Activated naive CD8-positive, alpha-beta T cell treated with anti-CD3 and anti-CD28 coated beads for 36 hours (primary cell): ENCODE results near the gene SERTAD4. TPM values are rescaled to one million over a fixed set of nuclear protein-coding genes. Genes with fewer than 3 reads are reported as not detected.

ENCODE experiments used
- total RNA-seq, 2 experiments: library from RNA; stranded (reverse); gene quantifications; one replicate each; pipeline ENCODE4 v1.2.3, GENCODE V29; 2021

Gene SERTAD4
- total RNA-seq, 2 experiments from 2014 or later: not detected

Other genes starting within 250 kb of the SERTAD4 start
- gene HHAT, start 96.1 kb downstream of the SERTAD4 start, total RNA-seq: 1 to 10 TPM; 1.3 to 2.3 TPM